ENCODE results near the gene ABHD12B. TPM values are rescaled to one million over a fixed set of nuclear protein-coding genes. Genes with fewer than 3 reads are reported as not detected.

ABHD12B gene
- total and polyA plus RNA-seq, 2 of the 13 experiments (the other 11 are each of a cell fraction or from before 2014, with no cell fraction given) = not detected

DNA sequence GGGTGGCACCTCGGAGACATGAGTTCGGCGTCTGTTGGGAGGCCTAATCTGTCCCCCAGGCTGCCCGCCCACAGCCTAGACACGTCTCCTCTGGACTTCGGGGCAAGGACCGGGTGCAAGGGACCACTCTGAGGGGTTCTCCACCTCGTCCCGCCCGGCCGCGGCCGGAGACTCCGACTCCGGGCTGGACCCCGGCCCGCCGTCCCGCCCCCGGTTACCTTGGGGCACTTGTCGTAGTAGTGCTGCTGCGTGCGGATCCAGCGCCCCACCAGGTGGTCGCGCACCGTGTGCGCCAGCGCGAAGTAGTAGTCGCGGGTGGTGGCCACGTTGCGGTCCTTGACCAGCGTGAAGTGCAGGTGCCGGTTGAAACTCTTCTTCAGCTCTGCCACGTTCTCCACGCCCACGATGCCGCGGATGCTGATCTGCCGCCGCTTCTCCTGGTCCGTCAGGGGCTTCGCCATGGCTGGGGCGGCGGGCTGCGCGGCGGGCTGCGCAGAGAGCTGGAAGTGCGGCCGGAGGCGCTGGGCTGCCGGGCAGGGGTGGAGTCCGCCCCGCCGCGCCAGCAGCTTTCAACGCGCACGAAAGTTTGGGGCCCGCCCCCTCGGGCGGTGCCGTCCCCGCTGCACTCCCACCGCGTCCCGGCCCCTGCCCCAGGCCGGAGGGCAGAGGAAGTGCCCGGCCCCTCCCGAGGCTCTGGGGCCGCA, 72.2 kb downstream of the ABHD12B start, which contains the start of gene PYGL (continued):
- TF ChIP-seq TCF12 (IDR thresholded peaks at IDR 0.05) (no peak), TCF12 (CRISPR knock-in tag; IDR thresholded peaks at IDR 0.05) (no peak), SNAI1 (CRISPR knock-in tag; IDR thresholded peaks at IDR 0.05; ENCODE audit: borderline replicate concordance) (peak; percentile 80; the same call in 1 of the 2 replicates), ZBTB20 (CRISPR knock-in tag; IDR thresholded peaks at IDR 0.05; ENCODE audit: borderline replicate concordance, low read depth) (no peak; the same call in 1 of the 2 replicates), ESRRA (CRISPR knock-in tag; IDR thresholded peaks at IDR 0.05; ENCODE audit: low read depth) (no peak), MAZ (IDR thresholded peaks at IDR 0.05; ENCODE audit: borderline replicate concordance, low read depth, low read length) (peak; percentile 41; the same call in 1 of the 2 replicates), MAZ (CRISPR knock-in tag; IDR thresholded peaks at IDR 0.05; ENCODE audit: low read depth) (peak; percentile 42), HMG20A (CRISPR knock-in tag; IDR thresholded peaks at IDR 0.05; ENCODE audit: borderline replicate concordance) (no peak), NKX3-1 (CRISPR knock-in tag; IDR thresholded peaks at IDR 0.05) (no peak), EEA1 (CRISPR knock-in tag; IDR thresholded peaks at IDR 0.05; ENCODE audit: borderline replicate concordance) (peak; percentile 38; the same call in 1 of the 2 replicates), PTBP1 (IDR thresholded peaks at IDR 0.05; ENCODE audit: low read depth, low read length, poor library complexity, severe bottlenecking) (no peak), RNF2 (conservative IDR thresholded peaks at IDR 0.05; ENCODE audit: low read depth) (no peak), CAMTA2 (CRISPR knock-in tag; IDR thresholded peaks at IDR 0.05; ENCODE audit: borderline replicate concordance) (peak; percentile 86), ZBTB7A (CRISPR knock-in tag; IDR thresholded peaks at IDR 0.05) (peak; percentile 95; the same call in 1 of the 2 replicates), ZFP37 (CRISPR knock-in tag; IDR thresholded peaks at IDR 0.05; ENCODE audit: borderline replicate concordance) (0 out of 2 replicates have a peak, but pooled peaks have one; percentile 32), IRF2 (CRISPR knock-in tag; IDR thresholded peaks at IDR 0.05) (no peak; the same call in 1 of the 2 replicates), ZNF232 (CRISPR knock-in tag; IDR thresholded peaks at IDR 0.05; ENCODE audit: borderline replicate concordance) (no peak), MBNL3 (CRISPR knock-in tag; conservative IDR thresholded peaks at IDR 0.05) (no peak), ZKSCAN5 (CRISPR knock-in tag; IDR thresholded peaks at IDR 0.05) (no peak), POLR2AphosphoS5 (IDR thresholded peaks at IDR 0.05; ENCODE audit: low read depth, low read length) (peak; percentile 66)
- TF ChIP-seq, protein P1, sequence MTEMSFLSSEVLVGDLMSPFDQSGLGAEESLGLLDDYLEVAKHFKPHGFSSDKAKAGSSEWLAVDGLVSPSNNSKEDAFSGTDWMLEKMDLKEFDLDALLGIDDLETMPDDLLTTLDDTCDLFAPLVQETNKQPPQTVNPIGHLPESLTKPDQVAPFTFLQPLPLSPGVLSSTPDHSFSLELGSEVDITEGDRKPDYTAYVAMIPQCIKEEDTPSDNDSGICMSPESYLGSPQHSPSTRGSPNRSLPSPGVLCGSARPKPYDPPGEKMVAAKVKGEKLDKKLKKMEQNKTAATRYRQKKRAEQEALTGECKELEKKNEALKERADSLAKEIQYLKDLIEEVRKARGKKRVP (CRISPR knock-in tag; IDR thresholded peaks at IDR 0.05) = peak in 1 of 2 experiments; percentile 33; a peak in 1 of 4 replicates
- TF ChIP-seq, protein P2, sequence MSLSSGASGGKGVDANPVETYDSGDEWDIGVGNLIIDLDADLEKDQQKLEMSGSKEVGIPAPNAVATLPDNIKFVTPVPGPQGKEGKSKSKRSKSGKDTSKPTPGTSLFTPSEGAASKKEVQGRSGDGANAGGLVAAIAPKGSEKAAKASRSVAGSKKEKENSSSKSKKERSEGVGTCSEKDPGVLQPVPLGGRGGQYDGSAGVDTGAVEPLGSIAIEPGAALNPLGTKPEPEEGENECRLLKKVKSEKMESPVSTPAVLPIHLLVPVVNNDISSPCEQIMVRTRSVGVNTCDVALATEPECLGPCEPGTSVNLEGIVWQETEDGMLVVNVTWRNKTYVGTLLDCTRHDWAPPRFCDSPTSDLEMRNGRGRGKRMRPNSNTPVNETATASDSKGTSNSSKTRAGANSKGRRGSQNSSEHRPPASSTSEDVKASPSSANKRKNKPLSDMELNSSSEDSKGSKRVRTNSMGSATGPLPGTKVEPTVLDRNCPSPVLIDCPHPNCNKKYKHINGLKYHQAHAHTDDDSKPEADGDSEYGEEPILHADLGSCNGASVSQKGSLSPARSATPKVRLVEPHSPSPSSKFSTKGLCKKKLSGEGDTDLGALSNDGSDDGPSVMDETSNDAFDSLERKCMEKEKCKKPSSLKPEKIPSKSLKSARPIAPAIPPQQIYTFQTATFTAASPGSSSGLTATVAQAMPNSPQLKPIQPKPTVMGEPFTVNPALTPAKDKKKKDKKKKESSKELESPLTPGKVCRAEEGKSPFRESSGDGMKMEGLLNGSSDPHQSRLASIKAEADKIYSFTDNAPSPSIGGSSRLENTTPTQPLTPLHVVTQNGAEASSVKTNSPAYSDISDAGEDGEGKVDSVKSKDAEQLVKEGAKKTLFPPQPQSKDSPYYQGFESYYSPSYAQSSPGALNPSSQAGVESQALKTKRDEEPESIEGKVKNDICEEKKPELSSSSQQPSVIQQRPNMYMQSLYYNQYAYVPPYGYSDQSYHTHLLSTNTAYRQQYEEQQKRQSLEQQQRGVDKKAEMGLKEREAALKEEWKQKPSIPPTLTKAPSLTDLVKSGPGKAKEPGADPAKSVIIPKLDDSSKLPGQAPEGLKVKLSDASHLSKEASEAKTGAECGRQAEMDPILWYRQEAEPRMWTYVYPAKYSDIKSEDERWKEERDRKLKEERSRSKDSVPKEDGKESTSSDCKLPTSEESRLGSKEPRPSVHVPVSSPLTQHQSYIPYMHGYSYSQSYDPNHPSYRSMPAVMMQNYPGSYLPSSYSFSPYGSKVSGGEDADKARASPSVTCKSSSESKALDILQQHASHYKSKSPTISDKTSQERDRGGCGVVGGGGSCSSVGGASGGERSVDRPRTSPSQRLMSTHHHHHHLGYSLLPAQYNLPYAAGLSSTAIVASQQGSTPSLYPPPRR (CRISPR knock-in tag; IDR thresholded peaks at IDR 0.05; ENCODE audit: borderline replicate concordance) = no peak; the same call in 1 of the 2 replicates
- TF ChIP-seq, protein P3, sequence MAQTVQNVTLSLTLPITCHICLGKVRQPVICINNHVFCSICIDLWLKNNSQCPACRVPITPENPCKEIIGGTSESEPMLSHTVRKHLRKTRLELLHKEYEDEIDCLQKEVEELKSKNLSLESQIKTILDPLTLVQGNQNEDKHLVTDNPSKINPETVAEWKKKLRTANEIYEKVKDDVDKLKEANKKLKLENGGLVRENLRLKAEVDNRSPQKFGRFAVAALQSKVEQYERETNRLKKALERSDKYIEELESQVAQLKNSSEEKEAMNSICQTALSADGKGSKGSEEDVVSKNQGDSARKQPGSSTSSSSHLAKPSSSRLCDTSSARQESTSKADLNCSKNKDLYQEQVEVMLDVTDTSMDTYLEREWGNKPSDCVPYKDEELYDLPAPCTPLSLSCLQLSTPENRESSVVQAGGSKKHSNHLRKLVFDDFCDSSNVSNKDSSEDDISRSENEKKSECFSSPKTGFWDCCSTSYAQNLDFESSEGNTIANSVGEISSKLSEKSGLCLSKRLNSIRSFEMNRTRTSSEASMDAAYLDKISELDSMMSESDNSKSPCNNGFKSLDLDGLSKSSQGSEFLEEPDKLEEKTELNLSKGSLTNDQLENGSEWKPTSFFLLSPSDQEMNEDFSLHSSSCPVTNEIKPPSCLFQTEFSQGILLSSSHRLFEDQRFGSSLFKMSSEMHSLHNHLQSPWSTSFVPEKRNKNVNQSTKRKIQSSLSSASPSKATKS (CRISPR knock-in tag; IDR thresholded peaks at IDR 0.05) = no peak
